ENCODE data around the gene KLHL29.

GRCh38 chr2:23698721-23699579 is 314.0 kb downstream of the KLHL29 start:
- TF ChIP-seq CTCF (conservative IDR thresholded peaks at IDR 0.05; ENCODE audit: low read depth, low read length) (no peak), EZH2 (IDR thresholded peaks at IDR 0.05; ENCODE audit: borderline replicate concordance, low read depth, low read length, poor library complexity, severe bottlenecking) (no peak)
